Brain pericyte (primary cell): ENCODE results near the gene TTF1.
"Not testable (repeated sequence)": the region's sequence is repeated elsewhere in the genome, so short reads cannot be mapped to it uniquely, and the experiment has no call there.

Source experiments
- DNase-seq: peaks from one replicate; pipeline ENCODE4 v3.0.0-alpha.2; 2012; ENCODE audit warnings: low read depth, low spot score

TTF1 gene

GRCh38 chr9:132411091-132411508 lies 4.5 kb upstream of the TTF1 start:
- DNase-seq = no peak

GRCh38 chr9:132410642-132411041 lies 4.0 kb upstream of the TTF1 start:
- no peak for DNase-seq

GRCh38 chr9:132409828-132410528 lies 3.3 kb upstream of the TTF1 start, which contains the start of gene CFAP77:
Gene CFAP77 (plus strand): TSS chr9:132410211. CDS start chr9:132410272, 61 bp downstream.
- DNase-seq = peak; percentile 29

GRCh38 chr9:132408521-132408920 lies 1.9 kb upstream of the TTF1 start:
- DNase-seq = no peak

- no peak for DNase-seq
These were observed 556 bp upstream of the TTF1 start for GRCh38 chr9:132407196-132407595.

- no peak for DNase-seq
These were observed 2.3 kb downstream of the TTF1 start for GRCh38 chr9:132404228-132404881.

- no peak for DNase-seq
These were observed 4.8 kb downstream of the TTF1 start for GRCh38 chr9:132401824-132402223.

GRCh38 chr9:132395560-132395959 lies 11.1 kb downstream of the TTF1 start:
- no peak for DNase-seq

GRCh38 chr9:132391449-132391848 lies 15.2 kb downstream of the TTF1 start:
- no peak for DNase-seq

GRCh38 chr9:132390966-132391365 lies 15.7 kb downstream of the TTF1 start:
- DNase-seq = no peak

GRCh38 chr9:132387133-132387532 lies 19.5 kb downstream of the TTF1 start:
- DNase-seq = no peak

GRCh38 chr9:132384376-132384775 lies 22.3 kb downstream of the TTF1 start:
- no peak for DNase-seq

- DNase-seq = no peak
These were observed 23.2 kb downstream of the TTF1 start for GRCh38 chr9:132383462-132383883.

- no peak for DNase-seq
These were observed 24.6 kb downstream of the TTF1 start for GRCh38 chr9:132381966-132382541.

GRCh38 chr9:132378416-132378815 lies 28.2 kb downstream of the TTF1 start:
- DNase-seq = not testable (repeated sequence)

GRCh38 chr9:132377769-132378168 lies 28.9 kb downstream of the TTF1 start:
- not testable (repeated sequence) for DNase-seq

- no peak for DNase-seq
These were observed 34.2 kb downstream of the TTF1 start for GRCh38 chr9:132372177-132373095.

- DNase-seq = no peak
These were observed 36.0 kb downstream of the TTF1 start for GRCh38 chr9:132370592-132370991.

- DNase-seq = no peak
These were observed 37.2 kb downstream of the TTF1 start for GRCh38 chr9:132369421-132369820.

- no peak for DNase-seq
These were observed 38.9 kb downstream of the TTF1 start for GRCh38 chr9:132367613-132368313.

GRCh38 chr9:132366481-132366880 lies 40.2 kb downstream of the TTF1 start:
- no peak for DNase-seq
